GM18498 (cell line): ENCODE measurements around the gene CEP112.

ENCODE experiments used
- ATAC-seq: cut with Tn5 transposase; IDR thresholded peaks from one replicate; pipeline ENCODE4 v1.9.1; 2021; ENCODE audit warnings: mild to moderate bottlenecking, moderate library complexity; ENCODE audit not compliant: unreplicated experiment

CEP112 gene

DNA sequence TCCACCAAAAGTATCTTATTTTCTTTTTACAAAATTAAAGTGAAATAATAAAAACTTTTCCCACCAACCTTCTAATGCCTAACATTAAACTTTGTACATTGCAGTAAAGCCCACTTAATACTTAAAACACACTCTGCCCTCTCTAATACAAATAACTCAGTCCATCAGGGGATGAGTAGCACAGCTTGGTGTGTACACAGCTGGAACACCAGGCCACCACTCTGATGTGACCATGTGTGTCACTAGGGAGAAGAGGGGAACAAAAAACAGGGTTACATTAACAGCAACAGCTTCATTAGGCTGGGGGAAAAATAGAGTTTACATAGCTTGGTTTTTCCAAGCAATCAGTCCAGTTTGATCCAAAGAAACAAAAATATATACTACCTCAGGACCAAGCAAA lies 295.0 kb downstream of the CEP112 start:
- no peak for ATAC-seq

DNA sequence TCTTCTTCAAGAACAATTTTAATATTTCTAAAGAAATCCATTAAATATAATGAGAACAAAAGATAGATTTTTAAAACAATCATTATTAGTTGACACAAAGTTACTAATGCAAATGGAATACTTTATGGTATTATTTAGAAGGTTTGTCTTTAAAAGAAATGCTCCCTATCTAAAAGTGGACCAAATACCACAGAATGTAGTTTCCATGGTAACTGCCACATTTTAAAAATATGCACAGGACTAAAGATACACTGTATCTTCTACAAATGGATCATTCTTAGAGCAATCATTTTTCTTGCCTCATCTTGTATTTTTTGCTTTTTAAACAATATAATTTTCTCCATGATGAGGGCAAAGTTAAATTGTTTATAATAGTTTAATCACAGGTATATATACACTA lies 296.0 kb downstream of the CEP112 start:
- ATAC-seq: no peak

DNA sequence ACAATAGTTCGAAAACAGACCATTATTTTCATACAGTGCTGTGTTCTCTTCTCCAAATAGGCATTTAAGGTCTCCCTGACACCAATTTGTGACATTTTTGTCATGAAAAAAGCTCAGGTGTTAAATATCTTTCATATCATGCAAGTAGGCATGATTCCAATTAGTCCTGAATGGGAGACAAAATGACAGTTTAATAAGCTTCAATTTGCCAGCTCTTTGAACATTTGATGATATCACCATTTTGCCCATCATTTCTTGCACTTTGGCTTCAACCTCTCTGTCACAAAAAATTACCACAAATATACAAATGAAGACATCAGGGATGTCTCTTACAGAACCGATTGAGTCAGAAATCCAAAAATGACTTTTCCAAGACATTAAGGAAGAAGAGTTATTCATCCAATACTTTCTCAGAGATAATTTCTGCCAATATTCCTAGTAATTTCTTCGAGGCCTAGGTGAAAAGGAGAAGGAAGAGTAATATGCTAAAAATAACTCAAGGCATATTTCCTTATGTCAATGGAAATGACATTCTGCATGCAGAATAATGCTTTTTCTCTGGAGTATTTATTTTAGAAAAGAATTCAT lies 298.1 kb downstream of the CEP112 start:
- no peak for ATAC-seq

DNA sequence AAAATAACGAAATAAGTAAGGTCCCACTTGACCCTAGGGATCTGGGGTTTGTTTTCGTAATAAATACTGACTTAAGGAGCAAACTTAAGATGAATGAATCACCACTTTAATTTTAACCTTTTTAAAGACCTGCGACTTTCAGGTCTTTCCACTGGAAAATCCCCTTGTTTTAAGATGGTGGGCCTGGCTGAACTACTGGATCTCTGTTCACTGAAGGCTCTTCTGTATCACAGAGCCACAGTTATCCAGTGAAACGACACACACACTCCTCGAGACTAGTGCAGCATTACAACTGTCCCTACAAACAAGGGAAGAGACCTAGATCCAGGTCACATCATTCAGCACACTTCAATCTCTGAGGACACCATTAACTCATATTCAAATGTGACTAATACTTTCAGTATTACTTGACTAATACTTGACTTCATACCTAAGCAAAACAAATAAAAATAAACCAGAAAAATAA lies 299.0 kb downstream of the CEP112 start:
- no peak for ATAC-seq

DNA sequence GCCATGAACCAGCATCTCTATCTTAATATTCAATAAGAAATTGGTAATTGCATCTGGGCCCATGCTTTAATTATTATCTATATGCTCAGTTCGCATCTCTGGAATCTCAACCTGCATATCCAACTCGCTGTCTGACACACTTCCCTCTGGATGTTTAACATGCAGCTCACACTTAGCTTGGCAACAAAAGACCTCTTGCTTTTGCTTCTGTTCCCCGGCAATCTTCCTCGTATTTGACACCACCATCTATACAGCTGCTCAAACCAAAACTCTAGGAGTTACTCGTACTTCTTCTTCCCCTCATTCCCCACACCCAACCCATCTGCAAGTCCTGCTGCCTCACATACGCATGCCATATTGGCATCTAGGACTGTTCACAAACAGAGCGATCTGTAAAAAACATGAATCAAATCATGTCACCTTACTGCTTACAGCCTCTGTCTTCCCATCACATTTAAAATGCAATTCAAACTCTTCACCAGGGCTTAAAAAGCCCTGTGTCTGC lies 300.6 kb downstream of the CEP112 start:
- no peak for ATAC-seq

DNA sequence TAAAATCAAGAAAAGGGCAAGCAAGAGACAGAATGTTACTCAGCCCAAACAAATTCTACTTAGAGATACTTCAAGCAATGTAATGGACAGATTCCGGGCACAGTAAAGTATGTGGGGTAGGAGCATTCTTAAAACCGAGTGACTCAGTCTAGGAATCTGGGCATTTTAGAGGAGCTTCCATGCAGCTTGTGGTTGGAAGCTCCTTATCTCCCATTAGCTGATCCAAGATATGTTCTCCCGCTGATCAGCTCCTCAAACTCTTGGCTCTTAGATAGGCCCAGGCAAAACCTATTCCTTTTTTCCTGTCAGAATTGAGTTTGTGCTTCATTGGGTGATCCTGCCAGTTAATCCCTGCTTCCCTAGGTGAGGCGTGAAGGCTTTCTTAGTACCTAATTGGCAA lies 303.3 kb downstream of the CEP112 start:
- ATAC-seq: no peak

DNA sequence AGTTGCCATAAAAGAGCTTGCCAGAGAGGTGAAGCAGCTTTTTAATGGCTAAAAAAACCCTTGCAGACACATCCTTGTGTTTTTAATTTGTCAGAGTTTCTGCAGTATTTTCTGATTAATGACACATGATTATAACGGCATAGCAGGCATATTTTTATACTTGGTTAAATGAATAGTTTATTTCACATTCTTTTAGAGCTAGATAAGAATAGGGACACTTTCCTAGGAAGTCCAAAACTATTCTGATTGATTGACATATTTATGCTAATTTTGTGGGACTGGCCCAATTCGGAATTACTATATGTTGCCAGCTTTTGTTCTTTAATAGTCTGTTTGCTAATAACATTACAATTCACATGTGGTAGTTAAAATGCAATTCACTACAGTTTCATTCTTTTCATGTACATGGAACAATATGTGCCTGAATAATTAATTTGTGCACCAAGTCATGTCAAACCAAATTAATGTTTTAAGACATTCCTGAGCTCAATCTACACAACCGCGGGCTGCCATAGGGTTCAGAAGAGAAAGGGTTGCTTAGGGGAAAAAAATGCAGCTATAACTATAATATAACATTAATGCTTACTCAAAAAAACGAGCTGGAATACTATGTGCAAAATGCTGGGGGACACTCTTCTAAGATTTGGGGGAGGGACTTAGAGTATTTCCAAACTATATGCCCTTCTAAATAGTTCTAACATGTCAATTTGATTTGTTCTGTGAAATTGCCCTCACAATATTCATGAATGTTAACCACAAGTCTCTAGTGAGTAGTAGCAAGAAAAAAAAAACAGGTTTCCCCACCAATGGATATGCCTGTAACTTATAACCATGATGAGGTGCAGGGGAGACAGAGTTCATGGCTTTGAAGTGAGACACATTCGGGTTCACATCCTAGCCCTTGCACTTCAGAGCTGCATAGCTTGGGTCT lies 305.4 kb downstream of the CEP112 start:
- no peak for ATAC-seq

DNA sequence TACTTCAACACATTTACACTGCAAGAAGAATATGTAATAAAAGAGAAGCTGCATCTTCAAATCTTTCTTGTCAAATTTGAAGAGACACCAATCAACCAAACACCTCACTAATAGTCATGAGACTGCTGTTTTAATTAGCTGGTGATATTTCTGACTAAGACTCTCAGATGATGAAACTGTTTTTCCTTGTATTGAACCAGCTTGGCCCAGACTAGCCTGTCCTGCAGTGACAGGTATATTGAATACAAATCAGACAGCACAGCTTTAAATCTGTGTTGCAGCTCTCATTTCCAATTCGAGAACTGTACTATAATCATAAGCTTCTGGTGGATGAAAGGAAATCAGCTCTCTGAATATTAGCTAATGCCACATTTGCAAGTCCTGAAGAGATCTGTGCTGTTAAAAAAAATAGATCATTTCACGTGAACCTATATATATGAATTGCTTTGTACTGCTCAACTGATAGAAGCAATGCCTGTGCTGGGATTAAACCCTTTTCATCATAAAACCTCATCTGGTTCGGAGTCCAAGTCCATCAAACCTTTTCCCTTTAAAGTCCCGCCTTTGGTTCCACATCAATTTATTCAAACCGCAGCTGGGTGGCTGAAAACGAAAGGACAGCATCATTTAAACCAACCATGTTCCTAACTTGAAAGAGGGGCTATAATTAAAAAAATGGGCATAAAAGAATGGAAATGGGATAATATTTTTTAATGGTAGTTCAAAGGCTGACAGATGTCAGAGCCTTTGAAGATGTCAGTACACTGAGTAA lies 306.2 kb downstream of the CEP112 start:
- no peak for ATAC-seq

DNA sequence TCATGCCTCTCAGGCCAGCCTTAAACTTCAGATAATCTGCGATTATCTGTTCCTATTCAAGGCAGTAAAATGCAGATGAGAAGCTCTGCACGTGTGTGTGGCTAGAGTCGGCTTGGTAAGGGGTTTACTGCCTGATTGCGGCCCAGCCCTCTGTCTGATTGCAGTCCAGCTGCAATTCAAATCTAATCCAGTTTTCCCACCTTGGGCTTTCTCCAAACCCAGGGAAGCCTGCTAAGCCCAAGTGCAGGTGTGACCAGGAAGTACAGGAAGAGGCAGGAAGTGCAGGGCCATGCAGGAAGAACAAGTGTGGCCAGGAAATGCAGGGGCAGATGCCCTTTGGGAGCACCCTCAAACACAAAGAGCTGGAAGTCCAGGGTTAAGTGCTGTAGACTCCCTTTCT lies 314.9 kb downstream of the CEP112 start:
- ATAC-seq: no peak

DNA sequence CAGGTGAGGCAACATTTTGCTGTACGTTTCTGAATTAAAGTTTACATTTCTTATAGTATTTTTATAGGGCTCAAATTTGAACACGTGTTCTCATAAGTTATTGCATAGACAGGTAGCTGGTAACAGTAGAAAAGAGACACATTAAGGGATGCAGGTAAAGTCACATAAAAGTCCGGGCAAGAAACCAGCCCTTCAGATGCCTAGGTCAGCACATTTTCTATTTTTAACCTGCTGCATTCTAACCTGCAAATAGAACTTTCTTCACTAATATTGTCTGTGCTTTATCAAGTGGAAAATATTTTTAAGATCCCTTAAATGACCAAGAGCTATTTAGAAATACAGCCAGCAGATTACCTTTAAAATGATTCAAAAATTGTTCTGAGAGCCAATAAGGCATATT lies 323.1 kb downstream of the CEP112 start:
- ATAC-seq: no peak

DNA sequence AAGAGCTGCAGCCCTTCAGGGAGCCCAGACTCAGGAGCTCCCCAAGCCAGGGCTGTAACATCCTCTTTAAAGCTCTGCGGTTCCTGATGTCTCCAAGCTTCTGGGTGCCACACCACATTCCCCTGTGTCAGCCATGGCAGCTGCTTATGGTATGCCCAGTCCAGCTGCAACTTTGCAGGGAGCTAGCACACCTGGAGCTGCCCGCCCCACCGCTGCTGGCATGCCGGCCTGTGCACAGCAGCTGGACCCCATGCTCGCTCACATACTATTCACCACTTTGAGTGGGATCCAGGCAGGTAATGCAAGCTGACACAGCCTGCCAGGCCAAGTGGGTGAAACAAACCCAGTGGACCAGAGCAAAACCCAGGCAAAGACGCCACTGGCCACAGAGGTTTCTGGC lies 324.9 kb downstream of the CEP112 start:
- no peak for ATAC-seq

DNA sequence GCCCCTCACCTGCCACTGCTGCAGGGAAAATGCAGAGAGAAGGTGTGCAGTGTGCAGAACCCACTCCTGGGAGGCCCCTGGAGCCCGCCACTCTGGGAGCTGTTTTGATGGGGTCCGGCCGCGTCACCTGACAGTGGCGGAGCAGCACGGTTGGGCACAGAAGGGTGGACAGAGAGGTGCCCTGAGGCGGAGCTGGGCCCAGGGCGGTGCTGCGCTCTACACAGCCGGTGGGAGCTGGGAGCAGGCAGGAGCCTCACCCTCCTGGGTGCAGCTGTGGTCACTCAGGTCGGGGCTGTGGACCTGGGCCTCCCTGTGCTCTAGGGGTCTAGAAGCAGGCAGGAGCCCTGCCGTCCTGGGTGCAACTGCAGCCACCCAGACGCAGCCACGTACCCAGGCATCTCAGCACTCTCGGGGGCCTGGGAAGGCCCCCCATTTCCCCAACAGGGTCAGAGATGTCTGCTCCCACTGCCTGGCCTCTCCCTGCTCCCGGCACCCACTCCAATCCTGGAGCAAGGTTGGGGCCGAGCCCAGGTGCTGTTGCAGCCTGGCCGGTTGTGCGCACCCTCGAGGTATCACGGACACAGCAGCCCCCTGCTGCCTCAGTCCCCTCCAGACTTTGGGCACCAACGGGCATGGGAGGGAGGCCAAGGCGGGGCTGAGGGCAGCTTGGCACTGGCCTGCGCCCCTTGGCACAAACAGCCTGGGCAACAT lies 326.1 kb downstream of the CEP112 start:
- no peak for ATAC-seq

DNA sequence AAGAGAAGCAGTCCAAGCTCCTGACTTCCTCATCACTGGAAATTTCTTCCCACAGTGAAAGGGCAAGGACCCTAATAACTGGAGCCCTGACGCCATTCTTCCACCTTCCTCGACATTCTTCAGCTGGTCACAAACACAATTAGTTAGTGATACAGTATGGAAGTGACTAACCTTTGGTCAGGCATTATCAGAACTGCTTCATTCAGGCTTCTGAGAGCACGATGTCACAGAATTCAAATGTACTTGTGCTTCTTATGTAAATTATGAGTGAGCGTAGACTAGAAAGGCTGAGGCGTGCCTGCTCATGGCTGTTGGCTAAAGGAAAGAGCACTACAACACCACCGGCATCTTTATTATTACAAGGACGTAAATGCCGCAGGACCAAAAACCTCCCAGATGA lies 327.5 kb downstream of the CEP112 start:
- no peak for ATAC-seq

DNA sequence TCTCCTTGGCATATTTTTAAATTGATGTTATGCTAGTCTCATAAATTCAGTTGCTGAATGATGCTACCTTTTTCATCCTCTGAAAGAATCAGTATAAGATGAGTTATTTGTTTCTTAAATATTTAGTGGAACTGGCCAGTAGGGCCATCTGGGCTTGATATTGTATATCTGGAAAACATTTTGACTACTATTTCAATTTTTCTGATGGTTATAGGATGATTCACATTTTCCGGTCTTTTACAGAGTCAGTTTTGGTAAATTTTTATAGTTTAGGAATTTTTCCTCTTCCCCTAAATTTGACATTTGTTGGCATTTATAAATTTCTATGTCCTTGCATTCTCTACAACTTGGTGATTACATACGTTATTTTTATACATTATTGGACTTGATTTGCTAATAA lies 334.2 kb downstream of the CEP112 start:
- no peak for ATAC-seq

DNA sequence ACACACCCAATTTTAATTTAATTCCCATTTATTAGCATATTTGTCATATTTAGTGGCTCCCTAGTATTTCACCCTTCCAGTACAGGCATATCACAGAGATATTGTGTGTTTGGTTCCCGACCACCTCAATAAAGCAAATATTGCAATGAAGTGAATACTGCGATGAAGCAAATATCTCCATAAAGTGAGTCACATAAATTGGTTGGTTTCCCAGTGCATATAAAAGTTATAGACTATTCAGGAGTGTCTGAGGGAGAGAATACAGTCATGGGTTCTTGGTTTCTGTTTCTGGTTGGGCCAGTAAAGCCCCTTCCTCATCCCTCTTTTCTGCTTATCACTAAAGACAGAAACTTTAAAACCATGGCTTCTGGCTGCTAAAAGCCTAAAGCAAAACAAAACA lies 335.1 kb downstream of the CEP112 start:
- no peak for ATAC-seq

DNA sequence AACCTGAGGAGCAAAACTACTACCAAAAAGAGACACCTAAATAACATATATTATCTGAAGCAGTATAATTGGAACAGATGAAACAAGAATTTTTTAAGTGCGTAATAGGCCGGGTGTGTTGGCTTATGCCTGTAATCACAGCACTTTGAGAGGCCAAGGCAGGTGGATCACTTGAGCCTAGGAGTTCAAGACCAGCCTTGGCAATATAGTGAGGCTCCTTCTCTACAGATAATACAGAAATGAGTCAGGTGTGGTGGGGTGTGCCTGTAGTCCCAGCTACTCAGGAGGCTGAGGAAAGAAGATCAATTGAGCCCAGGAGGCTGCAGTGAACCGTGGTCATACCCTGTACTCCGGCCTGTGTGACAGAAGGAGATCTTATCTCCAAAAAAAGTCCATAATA lies 336.3 kb downstream of the CEP112 start:
- ATAC-seq: no peak

DNA sequence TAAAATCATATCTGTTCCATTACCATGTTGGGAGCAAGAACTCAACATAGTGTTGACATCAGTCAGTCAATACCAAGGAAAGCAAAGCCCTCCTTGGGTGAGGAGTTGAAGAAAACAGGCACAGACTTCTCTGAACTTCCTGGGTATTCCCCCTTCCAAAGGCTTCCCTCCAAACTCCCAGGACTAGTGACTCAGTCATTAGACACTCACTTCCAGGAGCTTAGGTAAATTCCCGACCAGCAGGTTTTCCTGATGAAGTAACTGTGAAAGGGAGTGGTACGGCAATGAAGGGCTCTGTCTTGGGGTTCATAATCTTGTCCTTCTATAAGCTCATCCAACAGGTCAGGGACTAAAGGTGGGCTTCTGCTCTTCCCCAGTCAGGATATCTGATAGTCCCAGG lies 336.7 kb downstream of the CEP112 start:
- ATAC-seq: no peak

DNA sequence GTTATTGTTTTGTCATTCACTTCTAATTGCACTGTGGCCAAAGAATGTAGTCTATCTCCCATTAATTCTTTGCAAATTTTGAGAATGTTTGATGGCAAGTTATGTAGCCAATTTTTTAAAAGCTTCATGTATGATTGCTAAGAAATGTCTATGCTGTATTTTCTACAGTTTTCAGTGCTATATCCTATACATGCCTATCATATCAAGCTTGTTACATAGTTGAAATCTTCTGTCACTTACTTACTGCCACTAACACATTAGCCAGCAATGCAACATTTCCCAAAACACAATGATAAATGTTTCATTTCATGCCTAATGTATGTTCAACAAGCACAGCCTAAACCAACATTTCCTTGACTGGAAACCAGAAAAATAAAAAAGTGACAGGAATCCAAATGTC lies 338.1 kb downstream of the CEP112 start:
- no peak for ATAC-seq

DNA sequence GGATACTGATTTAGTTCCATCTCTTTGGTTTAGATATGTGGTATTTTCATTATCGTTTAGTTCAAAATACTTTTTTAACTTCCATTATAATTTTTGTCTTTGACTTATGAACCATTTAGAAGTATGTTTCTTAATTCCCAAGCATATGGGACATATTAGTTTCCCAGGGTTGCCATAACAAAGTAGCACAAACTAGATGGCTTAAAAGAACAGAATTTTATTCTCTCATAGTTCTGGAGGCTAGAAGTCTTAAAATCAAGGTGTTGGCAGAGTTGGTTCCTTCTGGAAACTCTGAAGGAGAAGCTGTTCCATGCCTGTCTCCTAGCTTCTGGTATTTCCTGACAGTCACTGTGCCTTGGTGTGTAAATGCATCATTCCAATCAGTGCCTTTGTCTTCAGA lies 339.0 kb downstream of the CEP112 start:
- ATAC-seq: no peak

DNA sequence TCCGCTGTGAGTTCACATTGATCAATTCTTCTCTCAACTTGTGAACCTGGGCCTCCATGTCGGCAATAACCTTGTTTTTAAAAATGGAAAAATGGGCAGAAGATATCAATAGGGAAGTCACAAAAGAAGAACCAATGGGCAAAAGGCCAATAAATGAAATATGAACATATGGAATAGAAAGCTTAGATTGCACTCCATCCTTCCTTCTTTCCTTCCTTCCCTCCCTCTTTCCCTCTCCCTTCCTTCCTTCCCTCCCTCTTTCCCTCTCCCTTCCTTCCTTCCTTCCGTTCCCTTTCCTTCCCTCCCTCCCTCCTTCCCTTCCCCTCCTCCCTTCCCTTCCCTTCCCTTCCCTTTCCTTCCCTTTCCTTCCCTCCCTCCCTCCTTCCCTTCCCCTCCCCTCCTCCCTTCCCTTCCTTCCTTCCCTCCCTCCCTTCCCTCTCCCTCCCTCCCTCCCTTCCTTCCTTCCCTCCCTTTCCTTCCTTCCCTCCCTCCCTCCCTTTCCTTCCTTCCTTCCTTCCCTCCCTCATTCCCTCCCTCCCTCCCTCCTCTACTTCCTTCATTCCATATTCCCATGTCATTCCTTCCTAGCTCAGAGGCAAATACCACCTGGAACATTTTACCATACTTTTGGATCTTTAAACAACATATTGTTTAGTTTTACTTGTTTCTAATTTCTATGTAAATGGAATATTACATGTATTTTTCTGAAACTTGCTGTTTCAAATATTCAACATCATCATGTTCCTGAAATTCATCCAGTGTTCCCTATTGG lies 339.8 kb downstream of the CEP112 start:
- ATAC-seq: no peak
